Measurements from ENCODE around the gene YJEFN3. TPM values are rescaled to one million over a fixed set of nuclear protein-coding genes. Genes with fewer than 3 reads are reported as not detected.

YJEFN3 gene
- total and polyA plus RNA-seq, 2 donors (not counting 3 experiments of a cell fraction or from before 2014, with no cell fraction given), result 1.9 to 2.1 TPM

- DNase-seq (ENCODE audit: low read depth, low spot score) (no peak), FAIRE-seq (no peak)
- ChIA-PET POLR2A (no interaction called here), CTCF (interaction anchor here (1.0 to 1.4 kb wide), 3 partner anchors 17 to 87 kb away, joined by 3 to 5 read pairs (median 3); no protein-coding TSS in a partner anchor)
- no peaks in the 10 kb centered on the region for H4K20me1 ChIP-seq (replicated peaks; ENCODE audit: control insufficient read depth, extremely low read depth, insufficient read depth, low read length)
- no peak overlapping the region for H3K4me3 ChIP-seq (replicated peaks in 1 of 3; ENCODE audit: insufficient read depth in 1 of 3, low read depth in 1 of 3, low read length in 3 of 3)
- H3K4me1 ChIP-seq (ENCODE audit: control insufficient read depth, extremely low read depth, insufficient read depth, low read length), result no peaks in the 10 kb centered on the region
- no peak overlapping the region for H3K9ac ChIP-seq (replicated peaks; ENCODE audit: extremely low read depth, insufficient read depth, low read length)
- H3K9me3 ChIP-seq (replicated peaks; ENCODE audit: control insufficient read depth, insufficient read depth, low read length), result no peaks in the 10 kb centered on the region
- dilution Hi-C loops (cut with MboI; ENCODE audit: extremely low pct_ligation_motif_present, low sequenced_read_pairs), result no loop called here
- no peaks in the 10 kb centered on the region for H3K9me1 ChIP-seq (replicated peaks; ENCODE audit: control insufficient read depth, extremely low read depth, insufficient read depth, low read length)
- peaks cover 22 to 25% of the 10 kb centered on the region in 2 experiments for H3K27me3 ChIP-seq (ENCODE audit: control insufficient read depth in 2 of 2, insufficient read depth in 2 of 2, low read length in 2 of 2)
- no peak overlapping the region for H2AFZ ChIP-seq (ENCODE audit: low read depth, low read length)
- TF ChIP-seq POLR2A (IDR thresholded peaks at IDR 0.05; ENCODE audit: low read depth, low read length), result no peak
- no peak for TF ChIP-seq GATA2 (IDR thresholded peaks at IDR 0.05; ENCODE audit: insufficient read depth, insufficient read length, low read depth, low read length)
- no peak for TF ChIP-seq POLR2AphosphoS5 (IDR thresholded peaks at IDR 0.05; ENCODE audit: insufficient read depth, low read depth, low read length)
- no peak for TF ChIP-seq MYC (IDR thresholded peaks at IDR 0.05; ENCODE audit: low read depth, low read length)
- TF ChIP-seq FOS (IDR thresholded peaks at IDR 0.05; ENCODE audit: borderline replicate concordance, insufficient read depth, low read length), result no peak
- no peak for TF ChIP-seq CTCF (IDR thresholded peaks at IDR 0.05; ENCODE audit: extremely low read depth in 1 of 2, insufficient read depth in 1 of 2, low read depth in 1 of 2, low read length in 2 of 2)
- TF ChIP-seq EZH2 (IDR thresholded peaks at IDR 0.05; ENCODE audit: borderline replicate concordance, low read depth, low read length, severe bottlenecking), result no peak
- TF ChIP-seq JUN (IDR thresholded peaks at IDR 0.05; ENCODE audit: borderline replicate concordance, insufficient read depth, insufficient read length, low read depth), result no peak
- no peak for TF ChIP-seq MAX (IDR thresholded peaks at IDR 0.05; ENCODE audit: insufficient read depth, insufficient read length)
- intact Hi-C loops (cut with micrococcal nuclease), result no loop called here
- no peak overlapping the region for H3K4me2 ChIP-seq (ENCODE audit: insufficient read depth, low read length)
- no TSS peak for BruUV-seq (replicated peaks)
- H3K27ac ChIP-seq (ENCODE audit: insufficient read depth, low read depth, low read length), result no peak overlapping the region
- H3K36me3 ChIP-seq (ENCODE audit: control insufficient read depth in 2 of 2, extremely low read depth in 1 of 2, insufficient read depth in 2 of 2, low read length in 2 of 2), result no peaks in the 10 kb centered on the region
- no peaks in the 10 kb centered on the region for H3K79me2 ChIP-seq (ENCODE audit: control insufficient read depth, insufficient read depth, low read length)
Measured at GRCh38 chr19:19535311-19536191, 6.8 kb downstream of the YJEFN3 start.
